Activated CD4-positive, alpha-beta T cell treated with anti-CD3 and anti-CD28 coated beads, Interleukin-2, amount 10 ng/mL, durations not matched to agents 7 days and 5 days (primary cell): ENCODE data around the gene CFHR3. TPM values are rescaled to one million over a fixed set of nuclear protein-coding genes. Genes with fewer than 3 reads are reported as not detected.
"Not testable (repeated sequence)": the region's sequence is repeated elsewhere in the genome, so short reads cannot be mapped to it uniquely, and the experiment has no call there.

ENCODE experiments used
- CTCF ChIA-PET: fragments of 350-600 bp; sonication (Branson Sonifier 250); formaldehyde crosslinking; loops from one replicate; lab custom pipeline; 2021; ENCODE audit warnings: antibody characterized with exemption; lab: Charles Lee
- POLR2A ChIA-PET: fragments of 350-600 bp; sonication (Branson Sonifier 250); formaldehyde crosslinking; loops from one replicate; lab custom pipeline; 2021; ENCODE audit warnings: antibody characterized with exemption; lab: Charles Lee
- DNase-seq: peaks from one replicate; pipeline ENCODE4 v3.0.0-alpha.2; 2020
- H3K27ac Mint-ChIP-seq: one replicate; pipeline ENCODE4 v1.8.0; 2021; ENCODE audit warnings: mild to moderate bottlenecking, moderate library complexity, mixed read lengths
- H3K27me3 Mint-ChIP-seq: one replicate; pipeline ENCODE4 v1.8.0; 2021; ENCODE audit warnings: mixed read lengths
- H3K36me3 Mint-ChIP-seq: one replicate; pipeline ENCODE4 v1.8.0; 2021; ENCODE audit warnings: low read depth, mixed read lengths
- H3K4me1 Mint-ChIP-seq: one replicate; pipeline ENCODE4 v1.8.0; 2021; ENCODE audit warnings: mixed read lengths
- H3K4me3 Mint-ChIP-seq: one replicate; pipeline ENCODE4 v1.8.0; 2021; ENCODE audit warnings: mild to moderate bottlenecking, moderate library complexity, mixed read lengths
- H3K9me3 Mint-ChIP-seq: one replicate; pipeline ENCODE4 v1.8.0; 2021; ENCODE audit warnings: mixed read lengths
- total RNA-seq, 2 experiments: library from RNA; stranded (reverse); gene quantifications; one replicate each; pipeline ENCODE4 v1.2.3, GENCODE V29; 2021

The CFHR3 gene
- total RNA-seq, 2 experiments from 2014 or later, result not detected

- H3K4me3 Mint-ChIP-seq, CTCF ChIA-PET, H3K4me1 Mint-ChIP-seq, H3K9me3 Mint-ChIP-seq, DNase-seq, H3K27me3 Mint-ChIP-seq, H3K36me3 Mint-ChIP-seq, POLR2A ChIA-PET, H3K27ac Mint-ChIP-seq: not testable (repeated sequence)
These were observed 16.6 kb downstream of the CFHR3 start for GRCh38 chr1:196791252-196791651.

- POLR2A ChIA-PET, H3K27ac Mint-ChIP-seq, H3K9me3 Mint-ChIP-seq, DNase-seq, CTCF ChIA-PET, H3K4me1 Mint-ChIP-seq, H3K4me3 Mint-ChIP-seq, H3K27me3 Mint-ChIP-seq, H3K36me3 Mint-ChIP-seq: not testable (repeated sequence)
These were observed 19.5 kb downstream of the CFHR3 start for GRCh38 chr1:196794103-196794502.

- no peak for DNase-seq
- Mint-ChIP-seq H3K36me3 (no peaks in the 10 kb centered on the region), H3K27me3 (no peaks in the 10 kb centered on the region), H3K9me3 (peaks cover 3% of the 10 kb centered on the region), H3K4me1 (no peaks in the 10 kb centered on the region), H3K4me3 (no peak overlapping the region), H3K27ac (no peak overlapping the region)
- POLR2A ChIA-PET, result no interaction called here
- CTCF ChIA-PET, result no interaction called here
These were observed 23.3 kb downstream of the CFHR3 start for GRCh38 chr1:196797891-196798290.

GRCh38 chr1:196801920-196802319, 27.3 kb downstream of the CFHR3 start:
- H3K9me3 Mint-ChIP-seq, H3K27ac Mint-ChIP-seq, H3K4me1 Mint-ChIP-seq, POLR2A ChIA-PET, DNase-seq, H3K4me3 Mint-ChIP-seq, H3K27me3 Mint-ChIP-seq, CTCF ChIA-PET, H3K36me3 Mint-ChIP-seq: not testable (repeated sequence)

GRCh38 chr1:196808529-196809235, 34.0 kb downstream of the CFHR3 start:
- no peaks in the 10 kb centered on the region for H3K36me3 Mint-ChIP-seq
- no peak overlapping the region for H3K4me3 Mint-ChIP-seq
- H3K27me3 Mint-ChIP-seq, result no peaks in the 10 kb centered on the region
- DNase-seq, result no peak
- ChIA-PET POLR2A (no interaction called here), CTCF (no interaction called here)
- no peaks in the 10 kb centered on the region for H3K4me1 Mint-ChIP-seq
- no peak overlapping the region for H3K27ac Mint-ChIP-seq
- no peaks in the 10 kb centered on the region for H3K9me3 Mint-ChIP-seq

GRCh38 chr1:196817442-196817841, 42.8 kb downstream of the CFHR3 start:
- H3K27ac Mint-ChIP-seq, DNase-seq, CTCF ChIA-PET, H3K27me3 Mint-ChIP-seq, H3K4me1 Mint-ChIP-seq, H3K36me3 Mint-ChIP-seq, H3K4me3 Mint-ChIP-seq, H3K9me3 Mint-ChIP-seq, POLR2A ChIA-PET: not testable (repeated sequence)

GRCh38 chr1:196819531-196819930, 44.9 kb downstream of the CFHR3 start, which contains the start of gene CFHR1:
Gene CFHR1, plus strand, starts transcription at chr1:196819731. Its CDS starts 114 bp downstream, at chr1:196819845.
- H3K27me3 Mint-ChIP-seq, H3K4me3 Mint-ChIP-seq, POLR2A ChIA-PET, H3K27ac Mint-ChIP-seq, DNase-seq, CTCF ChIA-PET, H3K36me3 Mint-ChIP-seq, H3K4me1 Mint-ChIP-seq, H3K9me3 Mint-ChIP-seq: not testable (repeated sequence)

GRCh38 chr1:196827860-196828259, 53.2 kb downstream of the CFHR3 start:
- H3K4me3 Mint-ChIP-seq, H3K4me1 Mint-ChIP-seq, POLR2A ChIA-PET, H3K27me3 Mint-ChIP-seq, H3K36me3 Mint-ChIP-seq, H3K9me3 Mint-ChIP-seq, H3K27ac Mint-ChIP-seq, CTCF ChIA-PET: not testable (repeated sequence)
- peak; percentile 9 for DNase-seq

Other genes starting within 250 kb of the CFHR3 start
- gene KCNT2, start 166.4 kb upstream of the CFHR3 start, total RNA-seq, result not detected
- gene CFH, start 122.8 kb upstream of the CFHR3 start, total RNA-seq, result 1 to 10 TPM; 5.3 to 6.2 TPM
- gene CFHR1, start 44.9 kb downstream of the CFHR3 start, total RNA-seq, result not detected
- gene CFHR4, start 113.2 kb downstream of the CFHR3 start, total RNA-seq, result not detected
- gene CFHR2, start 168.9 kb downstream of the CFHR3 start, total RNA-seq, result not detected
- gene CFHR5, start 202.7 kb downstream of the CFHR3 start, total RNA-seq, result not detected